Measurements from ENCODE around the gene ATXN1.
"Not testable (repeated sequence)": the region's sequence is repeated elsewhere in the genome, so short reads cannot be mapped to it uniquely, and the experiment has no call there.

ATXN1 gene

GRCh38 chr6:16260602-16261001 lies 500.7 kb downstream of the ATXN1 start:
- not testable (repeated sequence) for H3K4me2 ChIP-seq (ENCODE audit: low read length); H3K36me3 ChIP-seq (ENCODE audit: control insufficient read depth, low read length); H3K4me1 ChIP-seq (ENCODE audit: control insufficient read depth, low read length); H3K4me3 ChIP-seq (ENCODE audit: low read length); H3K27ac ChIP-seq (ENCODE audit: low read depth, low read length); H3K9me3 ChIP-seq (ENCODE audit: control insufficient read depth, insufficient read depth, low read length); H3K27me3 ChIP-seq (ENCODE audit: control insufficient read depth, low read length); H3K79me2 ChIP-seq (ENCODE audit: control insufficient read depth, low read length); H3F3A ChIP-seq (ENCODE audit: control insufficient read depth, insufficient read depth); H3K9me2 ChIP-seq (replicated peaks; ENCODE audit: control insufficient read depth, low read length); H4K20me1 ChIP-seq (ENCODE audit: control insufficient read depth, insufficient read depth, low read depth, low read length)

GRCh38 chr6:16259604-16260003 lies 501.7 kb downstream of the ATXN1 start:
- not testable (repeated sequence) for H3K4me2 ChIP-seq (ENCODE audit: low read length); H3K27me3 ChIP-seq (ENCODE audit: control insufficient read depth, low read length); H3K79me2 ChIP-seq (ENCODE audit: control insufficient read depth, low read length); H3K4me1 ChIP-seq (ENCODE audit: control insufficient read depth, low read length); H3K4me3 ChIP-seq (ENCODE audit: low read length); H3F3A ChIP-seq (ENCODE audit: control insufficient read depth, insufficient read depth); H3K27ac ChIP-seq (ENCODE audit: low read depth, low read length); H3K9me3 ChIP-seq (ENCODE audit: control insufficient read depth, insufficient read depth, low read length); H4K20me1 ChIP-seq (ENCODE audit: control insufficient read depth, insufficient read depth, low read depth, low read length); H3K36me3 ChIP-seq (ENCODE audit: control insufficient read depth, low read length); H3K9me2 ChIP-seq (replicated peaks; ENCODE audit: control insufficient read depth, low read length)

GRCh38 chr6:16258709-16259075 lies 502.6 kb downstream of the ATXN1 start:
- Histone ChIP-seq H4K20me1 (ENCODE audit: control insufficient read depth, insufficient read depth, low read depth, low read length) (no peaks in the 10 kb centered on the region), H3K27me3 (ENCODE audit: control insufficient read depth, low read length) (peaks cover 3% of the 10 kb centered on the region; the same call in 1 of the 2 replicates), H3K27ac (ENCODE audit: low read depth, low read length) (no peak overlapping the region), H3K4me3 (ENCODE audit: low read length) (no peak overlapping the region), H3K79me2 (ENCODE audit: control insufficient read depth, low read length) (no peaks in the 10 kb centered on the region), H3K9me3 (ENCODE audit: control insufficient read depth, insufficient read depth, low read length) (no peaks in the 10 kb centered on the region), H3F3A (ENCODE audit: control insufficient read depth, insufficient read depth) (no peaks in the 10 kb centered on the region), H3K36me3 (ENCODE audit: control insufficient read depth, low read length) (no peaks in the 10 kb centered on the region), H3K4me2 (ENCODE audit: low read length) (no peak overlapping the region), H3K9me2 (replicated peaks; ENCODE audit: control insufficient read depth, low read length) (no peaks in the 10 kb centered on the region), H3K4me1 (ENCODE audit: control insufficient read depth, low read length) (no peaks in the 10 kb centered on the region)
- TF ChIP-seq CTCF (IDR thresholded peaks at IDR 0.05; ENCODE audit: low read depth, low read length, poor library complexity, severe bottlenecking) (no peak), EZH2phosphoT487 (IDR thresholded peaks at IDR 0.05; ENCODE audit: borderline replicate concordance, low read length) (no peak)

GRCh38 chr6:16257999-16258708 lies 503.1 kb downstream of the ATXN1 start:
- Histone ChIP-seq H3K9me2 (replicated peaks; ENCODE audit: control insufficient read depth, low read length) (no peaks in the 10 kb centered on the region), H3K27ac (ENCODE audit: low read depth, low read length) (no peak overlapping the region), H3K4me2 (ENCODE audit: low read length) (no peak overlapping the region), H3K27me3 (ENCODE audit: control insufficient read depth, low read length) (peaks cover 3% of the 10 kb centered on the region; the same call in 1 of the 2 replicates), H3K9me3 (ENCODE audit: control insufficient read depth, insufficient read depth, low read length) (no peaks in the 10 kb centered on the region), H3K36me3 (ENCODE audit: control insufficient read depth, low read length) (no peaks in the 10 kb centered on the region), H3K79me2 (ENCODE audit: control insufficient read depth, low read length) (no peaks in the 10 kb centered on the region), H3K4me3 (ENCODE audit: low read length) (no peak overlapping the region), H4K20me1 (ENCODE audit: control insufficient read depth, insufficient read depth, low read depth, low read length) (no peaks in the 10 kb centered on the region), H3K4me1 (ENCODE audit: control insufficient read depth, low read length) (no peaks in the 10 kb centered on the region), H3F3A (ENCODE audit: control insufficient read depth, insufficient read depth) (no peaks in the 10 kb centered on the region)
- no peak for TF ChIP-seq EZH2phosphoT487 (IDR thresholded peaks at IDR 0.05; ENCODE audit: borderline replicate concordance, low read length)
- TF ChIP-seq CTCF (IDR thresholded peaks at IDR 0.05; ENCODE audit: low read depth, low read length, poor library complexity, severe bottlenecking): no peak
